ENCODE measurements around the gene CARD19. TPM values are rescaled to one million over a fixed set of nuclear protein-coding genes. Genes with fewer than 3 reads are reported as not detected.

The CARD19 gene
- polyA plus RNA-seq, 1 donor (not counting 4 experiments of a cell fraction or from before 2014, with no cell fraction given): 36.7 TPM

DNA sequence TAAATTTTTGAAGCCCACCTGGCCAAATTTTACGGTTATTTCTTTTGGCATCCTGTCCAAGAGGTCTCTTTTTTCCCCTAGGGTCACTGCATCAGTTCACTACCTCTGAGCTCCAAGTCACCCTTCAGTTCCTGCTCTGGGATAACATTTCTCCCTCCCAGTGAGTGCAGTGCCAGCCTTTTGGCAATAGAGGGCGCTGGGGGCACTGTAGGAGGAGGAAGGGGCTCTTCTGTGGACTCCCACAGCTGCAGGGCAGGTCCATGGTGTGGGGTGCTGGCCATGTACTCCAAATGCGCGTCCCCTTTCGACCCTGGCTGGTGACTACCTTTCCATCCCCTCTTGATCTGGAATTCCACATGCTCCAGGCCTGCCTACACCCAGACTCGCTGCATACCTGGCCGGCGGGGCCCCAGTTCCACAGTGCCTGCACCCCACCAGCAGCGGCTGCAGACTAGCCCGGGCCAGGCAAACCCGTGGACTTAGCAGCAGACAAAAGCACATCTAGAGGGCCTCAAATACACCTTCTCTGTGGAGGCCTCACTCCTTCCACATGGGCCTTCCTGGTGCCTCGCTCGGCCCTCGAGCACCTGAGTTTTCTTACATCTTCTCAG is 58.4 kb downstream of the CARD19 start:
- no peaks in the 10 kb centered on the region for H3K4me1 ChIP-seq (ENCODE audit: control insufficient read depth, extremely low read depth, insufficient read depth, low read length)
- H3K9ac ChIP-seq (ENCODE audit: control insufficient read depth, extremely low read depth, insufficient read depth, low read length): no peak overlapping the region
- H3K36me3 ChIP-seq (ENCODE audit: control insufficient read depth in 2 of 2, extremely low read depth in 1 of 2, insufficient read depth in 2 of 2, low read length in 2 of 2): no peaks in the 10 kb centered on the region
- no peak for DNase-seq (ENCODE audit: low read depth, low spot score)
- H3K27ac ChIP-seq (ENCODE audit: control insufficient read depth, insufficient read depth, low read length): no peak overlapping the region
- no peaks in the 10 kb centered on the region for H3K79me2 ChIP-seq (ENCODE audit: control insufficient read depth, insufficient read depth, low read length)
- H3K9me3 ChIP-seq (ENCODE audit: control insufficient read depth, low read depth, low read length): no peaks in the 10 kb centered on the region
- no peak for TF ChIP-seq EZH2 (IDR thresholded peaks at IDR 0.05; ENCODE audit: low read length)
- TF ChIP-seq, protein P1, sequence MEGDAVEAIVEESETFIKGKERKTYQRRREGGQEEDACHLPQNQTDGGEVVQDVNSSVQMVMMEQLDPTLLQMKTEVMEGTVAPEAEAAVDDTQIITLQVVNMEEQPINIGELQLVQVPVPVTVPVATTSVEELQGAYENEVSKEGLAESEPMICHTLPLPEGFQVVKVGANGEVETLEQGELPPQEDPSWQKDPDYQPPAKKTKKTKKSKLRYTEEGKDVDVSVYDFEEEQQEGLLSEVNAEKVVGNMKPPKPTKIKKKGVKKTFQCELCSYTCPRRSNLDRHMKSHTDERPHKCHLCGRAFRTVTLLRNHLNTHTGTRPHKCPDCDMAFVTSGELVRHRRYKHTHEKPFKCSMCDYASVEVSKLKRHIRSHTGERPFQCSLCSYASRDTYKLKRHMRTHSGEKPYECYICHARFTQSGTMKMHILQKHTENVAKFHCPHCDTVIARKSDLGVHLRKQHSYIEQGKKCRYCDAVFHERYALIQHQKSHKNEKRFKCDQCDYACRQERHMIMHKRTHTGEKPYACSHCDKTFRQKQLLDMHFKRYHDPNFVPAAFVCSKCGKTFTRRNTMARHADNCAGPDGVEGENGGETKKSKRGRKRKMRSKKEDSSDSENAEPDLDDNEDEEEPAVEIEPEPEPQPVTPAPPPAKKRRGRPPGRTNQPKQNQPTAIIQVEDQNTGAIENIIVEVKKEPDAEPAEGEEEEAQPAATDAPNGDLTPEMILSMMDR (optimal IDR thresholded peaks at IDR 0.05 in 1 of 3, IDR thresholded peaks at IDR 0.05 in 1 of 3, conservative IDR thresholded peaks at IDR 0.05 in 1 of 3; ENCODE audit: extremely low read depth in 1 of 3, insufficient read depth in 2 of 3, low read length in 3 of 3): peak; percentile 67 to 71 (median 71)
- H3K9me1 ChIP-seq (ENCODE audit: control insufficient read depth, extremely low read depth, insufficient read depth, low read length): no peaks in the 10 kb centered on the region
- no peaks in the 10 kb centered on the region for H4K20me1 ChIP-seq (ENCODE audit: control insufficient read depth, extremely low read depth, insufficient read depth, low read length)
- H3K4me2 ChIP-seq (ENCODE audit: control insufficient read depth, extremely low read depth, insufficient read depth, low read depth, low read length): no peak overlapping the region
- dilution Hi-C loops (cut with MboI; ENCODE audit: extremely low pct_ligation_motif_present, low sequenced_read_pairs): loop anchor here (10.0 kb wide), 1 partner anchor 130 kb away; no protein-coding TSS in a partner anchor
- FAIRE-seq: no peak
- no peak overlapping the region for H3K4me3 ChIP-seq (ENCODE audit: control insufficient read depth in 2 of 3, extremely low read depth in 1 of 3, insufficient read depth in 2 of 3, low read depth in 1 of 3, low read length in 3 of 3)
- no peaks in the 10 kb centered on the region for H3K27me3 ChIP-seq (ENCODE audit: control insufficient read depth, extremely low read depth, insufficient read depth, low read length)
- no peak overlapping the region for H2AFZ ChIP-seq (ENCODE audit: control insufficient read depth, low read length)

DNA sequence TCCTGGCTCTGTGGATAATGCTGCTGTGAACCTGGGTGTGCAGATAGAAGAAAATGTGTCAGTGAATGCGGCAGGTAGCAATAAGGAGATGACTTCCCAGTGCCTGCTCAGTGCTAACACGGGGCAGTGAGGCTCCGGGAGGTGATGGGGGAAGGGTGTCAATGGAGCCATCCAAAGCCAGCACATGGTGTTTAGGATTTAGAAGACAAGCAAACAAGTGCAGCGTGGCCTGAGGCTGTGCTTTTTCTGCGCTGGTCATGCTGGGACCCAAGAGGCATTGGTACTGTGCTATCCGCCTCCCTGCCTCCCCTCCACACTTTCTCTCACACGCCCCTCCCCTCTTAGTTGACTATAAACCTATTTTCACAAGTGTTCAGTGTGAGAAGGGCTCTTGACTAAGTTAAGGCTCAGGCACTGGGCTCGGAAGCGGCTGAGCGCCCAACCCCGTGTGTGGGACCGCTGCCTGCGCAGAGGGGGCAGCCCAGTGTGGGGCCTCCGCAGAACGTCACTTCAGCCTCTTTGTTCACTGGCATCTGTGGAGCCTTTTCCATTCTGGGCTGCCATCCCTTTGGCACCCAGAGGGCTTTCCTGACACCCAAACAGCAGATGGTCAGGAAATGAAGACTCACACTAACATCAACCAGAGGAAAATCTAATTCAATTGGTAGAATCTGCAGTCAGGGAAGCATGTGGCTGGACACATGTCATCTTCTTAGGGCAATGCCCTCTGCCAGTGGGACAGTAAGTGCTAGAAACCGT is 59.9 kb downstream of the CARD19 start:
- Histone ChIP-seq H3K4me2 (ENCODE audit: control insufficient read depth, extremely low read depth, insufficient read depth, low read depth, low read length) (no peak overlapping the region), H3K4me1 (ENCODE audit: control insufficient read depth, extremely low read depth, insufficient read depth, low read length) (no peaks in the 10 kb centered on the region), H3K79me2 (ENCODE audit: control insufficient read depth, insufficient read depth, low read length) (no peaks in the 10 kb centered on the region), H4K20me1 (ENCODE audit: control insufficient read depth, extremely low read depth, insufficient read depth, low read length) (no peaks in the 10 kb centered on the region), H3K9me3 (ENCODE audit: control insufficient read depth, low read depth, low read length) (no peaks in the 10 kb centered on the region), H3K9ac (ENCODE audit: control insufficient read depth, extremely low read depth, insufficient read depth, low read length) (no peak overlapping the region), H3K4me3 (ENCODE audit: control insufficient read depth in 2 of 3, extremely low read depth in 1 of 3, insufficient read depth in 2 of 3, low read depth in 1 of 3, low read length in 3 of 3) (no peak overlapping the region), H3K36me3 (ENCODE audit: control insufficient read depth in 2 of 2, extremely low read depth in 1 of 2, insufficient read depth in 2 of 2, low read length in 2 of 2) (no peaks in the 10 kb centered on the region), H2AFZ (ENCODE audit: control insufficient read depth, low read length) (no peak overlapping the region), H3K27ac (ENCODE audit: control insufficient read depth, insufficient read depth, low read length) (no peak overlapping the region), H3K9me1 (ENCODE audit: control insufficient read depth, extremely low read depth, insufficient read depth, low read length) (no peaks in the 10 kb centered on the region), H3K27me3 (ENCODE audit: control insufficient read depth, extremely low read depth, insufficient read depth, low read length) (no peaks in the 10 kb centered on the region)
- TF ChIP-seq, protein P1 (optimal IDR thresholded peaks at IDR 0.05 in 1 of 3, IDR thresholded peaks at IDR 0.05 in 1 of 3, conservative IDR thresholded peaks at IDR 0.05 in 1 of 3; ENCODE audit: extremely low read depth in 1 of 3, insufficient read depth in 2 of 3, low read length in 3 of 3): no peak
- TF ChIP-seq EZH2 (IDR thresholded peaks at IDR 0.05; ENCODE audit: low read length): no peak
- FAIRE-seq (no peak), DNase-seq (ENCODE audit: low read depth, low spot score) (no peak)
- dilution Hi-C loops (cut with MboI; ENCODE audit: extremely low pct_ligation_motif_present, low sequenced_read_pairs): loop anchor here (10.0 kb wide), 1 partner anchor 129 kb away; no protein-coding TSS in a partner anchor
